ENCODE data around the gene CRBN.

The CRBN gene

GRCh38 chr3:3119393-3119851 is 60.1 kb downstream of the CRBN start:
- no peak for DNase-seq (ENCODE audit: low read depth)
- TF ChIP-seq CTCF (IDR thresholded peaks at IDR 0.05; ENCODE audit: control insufficient read depth, extremely low read depth, insufficient read depth), result no peak
- H3K4me3 ChIP-seq (ENCODE audit: low read depth, low read length), result no peak overlapping the region

GRCh38 chr3:3117651-3118050 is 61.8 kb downstream of the CRBN start:
- H3K4me3 ChIP-seq (ENCODE audit: low read depth, low read length), result no peak overlapping the region
- DNase-seq (ENCODE audit: low read depth), result peak; percentile 81
- TF ChIP-seq CTCF (IDR thresholded peaks at IDR 0.05; ENCODE audit: control insufficient read depth, extremely low read depth, insufficient read depth), result no peak

DNA sequence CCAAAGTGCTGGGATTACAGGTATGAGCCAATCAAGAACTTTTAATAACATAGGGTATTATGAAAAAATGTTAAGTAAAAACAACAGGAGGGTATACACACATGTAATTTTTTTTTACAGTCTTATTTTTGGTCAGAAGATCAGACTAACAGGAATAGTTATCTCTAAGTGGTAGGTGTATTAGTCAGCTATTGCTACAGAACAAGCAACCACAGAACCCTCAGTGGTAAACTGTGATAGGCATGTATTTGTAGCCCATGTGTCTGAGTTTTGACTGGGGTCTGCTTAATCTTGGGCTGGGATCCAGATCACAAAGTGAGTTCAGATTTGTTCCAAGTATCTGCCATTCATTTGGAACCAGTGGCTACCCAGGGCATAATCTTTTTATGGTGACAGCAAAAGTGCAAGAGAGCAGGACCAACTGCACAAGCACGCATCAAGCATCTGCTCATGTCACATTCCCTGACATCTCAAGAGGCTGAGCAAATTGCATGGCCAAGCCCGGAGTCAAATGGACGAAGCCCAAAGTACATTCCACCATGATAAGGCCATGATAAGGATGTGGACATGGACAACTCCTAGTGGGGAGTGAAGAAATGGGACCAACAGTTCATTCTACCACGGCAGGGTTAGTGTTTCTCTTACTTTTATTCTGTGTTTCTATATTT is 66.3 kb downstream of the CRBN start:
- no peak overlapping the region for H3K4me3 ChIP-seq (ENCODE audit: low read depth, low read length)
- DNase-seq (ENCODE audit: low read depth), result no peak
- TF ChIP-seq CTCF (IDR thresholded peaks at IDR 0.05; ENCODE audit: control insufficient read depth, extremely low read depth, insufficient read depth), result no peak

DNA sequence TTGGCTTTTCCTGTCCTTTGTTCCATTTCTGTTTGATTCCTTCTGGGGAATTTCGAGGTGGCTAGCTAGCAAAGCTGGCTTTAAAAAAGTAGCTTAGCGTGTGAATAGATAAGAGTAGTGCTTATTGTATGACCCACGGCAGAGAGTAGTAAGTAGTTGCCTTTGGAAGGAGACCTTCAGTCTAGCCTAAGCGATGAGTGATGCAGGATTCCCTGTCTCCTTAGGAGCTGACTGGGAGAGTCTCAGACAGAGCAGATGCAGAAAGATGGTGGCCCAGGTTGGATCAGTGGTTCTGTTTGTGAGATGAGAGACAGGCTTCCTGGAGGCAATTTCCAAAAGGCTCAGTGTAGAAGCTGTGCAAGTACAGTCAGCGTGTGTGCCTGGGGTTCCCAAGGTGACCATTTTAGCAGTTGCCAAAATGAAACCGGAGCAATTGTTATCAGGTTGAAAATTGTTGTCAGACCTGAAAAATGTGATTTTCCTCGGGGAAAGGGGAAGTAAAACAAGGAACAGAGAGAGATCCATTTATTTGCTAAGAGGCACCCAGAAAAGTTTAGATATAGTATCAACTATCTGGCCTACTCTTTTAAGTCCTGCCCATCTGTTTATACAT is 68.6 kb downstream of the CRBN start:
- no peak for TF ChIP-seq CTCF (IDR thresholded peaks at IDR 0.05; ENCODE audit: control insufficient read depth, extremely low read depth, insufficient read depth)
- no peak for DNase-seq (ENCODE audit: low read depth)
- no peak overlapping the region for H3K4me3 ChIP-seq (ENCODE audit: low read depth, low read length)

DNA sequence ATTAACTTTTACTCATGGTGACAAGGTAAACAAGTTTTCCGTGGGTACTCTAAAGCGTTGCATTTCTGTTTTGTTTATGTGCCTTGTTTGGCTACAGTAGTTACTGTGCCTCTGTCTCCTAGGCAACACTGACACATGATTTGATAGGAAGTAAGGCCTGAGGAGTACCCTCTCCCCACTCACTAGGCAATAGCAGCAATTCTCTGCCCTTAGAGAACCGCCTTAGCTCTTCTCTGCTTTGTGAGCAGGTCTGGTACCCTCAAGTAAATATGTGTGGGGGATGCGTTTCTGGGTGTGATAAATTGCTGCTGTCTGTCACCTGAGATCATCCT is 69.2 kb downstream of the CRBN start, which contains the start of gene IL5RA:
TSS of gene IL5RA (minus strand) at position 76 of the 332 bp plus-strand sequence. CDS start 5,390 bp downstream, outside the sequence.
- no peak for DNase-seq (ENCODE audit: low read depth)
- TF ChIP-seq CTCF (IDR thresholded peaks at IDR 0.05; ENCODE audit: control insufficient read depth, extremely low read depth, insufficient read depth), result no peak
- no peak within 1 kb of the TSS for H3K4me3 ChIP-seq (ENCODE audit: low read depth, low read length)

DNA sequence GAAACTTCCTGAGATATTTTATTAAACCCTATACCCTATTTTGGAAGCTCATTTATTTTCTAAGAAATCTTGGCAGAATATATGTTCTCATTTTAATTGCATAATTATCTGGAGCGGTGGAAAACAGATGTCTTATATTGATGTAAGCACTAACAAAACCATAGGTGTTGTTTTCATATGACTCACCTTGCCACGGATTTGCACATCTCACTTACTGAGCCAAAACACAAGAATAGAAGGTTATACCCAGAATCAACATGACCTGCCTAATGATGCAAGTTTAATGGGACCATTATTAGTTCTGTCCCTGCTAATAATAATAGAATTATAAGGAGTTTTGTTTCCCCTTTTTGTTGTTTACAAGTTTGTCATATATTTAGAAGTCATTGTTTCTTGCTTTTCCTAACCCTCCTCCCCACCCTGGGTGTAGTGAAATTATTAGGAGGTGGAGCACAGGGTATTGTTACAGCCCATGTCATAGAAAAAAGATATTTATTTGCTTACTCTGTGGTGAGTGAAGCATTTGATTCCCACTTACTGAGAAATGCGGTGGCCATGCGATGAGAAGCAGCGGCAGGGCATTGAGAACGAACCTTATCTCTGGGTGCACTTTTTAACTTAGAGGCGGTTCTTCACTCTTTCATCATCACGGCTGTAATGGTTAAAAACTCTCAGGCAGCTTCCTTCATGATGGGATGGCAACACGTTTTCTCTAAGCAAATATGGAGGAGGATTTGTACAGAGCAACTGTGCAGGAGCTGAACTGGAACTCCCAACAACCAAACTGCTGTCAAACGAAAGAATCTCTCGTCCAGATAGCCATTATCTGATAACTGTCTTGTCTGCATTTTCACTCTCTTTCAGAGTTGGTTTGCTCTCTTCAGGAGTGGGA is 69.8 kb downstream of the CRBN start:
- TF ChIP-seq CTCF (IDR thresholded peaks at IDR 0.05; ENCODE audit: control insufficient read depth, extremely low read depth, insufficient read depth), result no peak
- DNase-seq (ENCODE audit: low read depth), result no peak
- no peak overlapping the region for H3K4me3 ChIP-seq (ENCODE audit: low read depth, low read length)

All from LNCaP clone FGC (cell line).